Right lobe of liver (tissue), 4 donors: ENCODE measurements around the gene ZDHHC21.

ENCODE experiments used
- CTCF ChIP-seq, 4 donors: fragments of 200-600 bp in 3 of 4; fragments of 450-650 bp in 1 of 4; IDR thresholded peaks; one replicate each; pipeline versions ENCODE4 v1.5.1 to v1.8.0; 2016 to 2022; ENCODE audit warnings: antibody characterized with exemption in 4 of 4, mild to moderate bottlenecking in 2 of 4
- POLR2A ChIP-seq: fragments of 450-650 bp; IDR thresholded peaks from one replicate; pipeline ENCODE4 v1.6.1; 2017; ENCODE audit warnings: antibody characterized with exemption, mild to moderate bottlenecking
- donor health status: DM: no; HTN: no; CAD: no.
- donor health status: DM: no; HTN: no; CAD: no.
- donor health status: DM: no; HTN: yes; CAD: no.

DNA sequence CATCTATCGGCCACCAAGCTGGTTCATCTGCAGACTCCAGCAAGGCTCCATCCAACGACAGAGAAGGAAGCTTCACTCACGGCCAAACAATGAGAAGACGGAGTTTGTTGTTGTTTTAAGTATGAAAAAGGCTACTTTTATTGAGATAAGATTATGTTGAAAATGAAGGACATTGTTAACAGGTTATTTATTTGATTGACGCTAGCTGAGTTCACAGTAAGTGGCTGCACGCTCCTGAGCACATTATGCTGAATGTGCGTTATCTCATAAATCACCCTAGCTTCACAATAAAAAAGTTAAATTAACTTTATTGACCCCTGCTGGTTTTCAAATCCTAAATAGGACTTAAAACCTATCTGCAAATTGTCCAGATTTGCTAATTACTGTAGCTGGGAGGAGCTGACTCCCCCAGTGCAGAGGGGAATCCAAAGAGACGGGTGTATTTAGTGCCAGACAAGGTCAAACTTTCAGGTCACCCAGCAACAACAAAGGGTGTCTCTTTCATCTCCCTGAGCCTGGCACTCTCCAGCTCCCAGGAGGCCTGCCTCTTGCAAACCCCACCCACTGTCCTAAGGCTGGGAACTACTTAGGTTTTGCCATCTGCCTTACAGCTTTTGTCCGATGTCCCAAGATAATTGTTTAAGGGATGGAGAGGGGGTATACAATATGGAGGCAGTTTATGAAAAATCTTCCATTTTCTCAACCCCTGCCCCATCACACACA is 129.2 kb downstream of the ZDHHC21 start:
- TF ChIP-seq CTCF (IDR thresholded peaks at IDR 0.05) (no peak), POLR2A (no peak)
